ENCODE measurements around the gene CUX1.
"Not testable (repeated sequence)": the region's sequence is repeated elsewhere in the genome, so short reads cannot be mapped to it uniquely, and the experiment has no call there.

The CUX1 gene

DNA sequence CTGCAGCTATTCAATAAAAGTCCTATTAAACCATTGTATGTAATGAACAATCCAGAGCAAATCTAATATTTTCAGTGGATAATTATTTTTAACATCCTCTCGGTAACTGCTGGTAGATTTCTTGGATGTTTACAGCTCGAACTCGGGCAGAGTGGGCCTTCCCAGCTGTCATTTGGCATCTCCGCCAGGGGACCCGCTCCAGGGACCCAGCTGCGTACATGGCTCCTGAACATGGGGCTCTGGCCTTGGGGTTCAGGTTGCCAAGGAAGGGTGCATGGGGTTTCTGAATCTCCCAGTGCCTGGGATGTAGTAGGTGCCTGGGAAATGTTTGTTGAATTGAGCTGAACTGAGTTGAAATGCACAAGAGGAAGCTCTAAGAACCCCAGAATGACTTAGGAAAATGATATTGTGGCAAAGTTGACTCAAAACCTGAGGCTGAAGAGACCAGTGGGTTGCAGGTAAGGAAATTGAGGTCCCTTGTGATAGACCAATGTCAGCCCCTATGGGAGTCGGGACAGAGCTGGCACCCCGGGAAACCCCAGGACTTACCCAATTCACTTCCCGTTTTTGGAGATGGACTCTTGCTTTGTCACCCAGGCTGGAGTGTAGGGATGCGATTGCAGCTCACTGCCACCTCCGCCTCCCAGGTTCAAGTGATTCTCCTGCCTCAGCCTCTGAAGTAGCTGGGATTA lies 228.4 kb downstream of the CUX1 start:
- H3K4me3 ChIP-seq (ENCODE audit: low read depth, low read length), result no peak overlapping the region
- TF ChIP-seq, protein P1, sequence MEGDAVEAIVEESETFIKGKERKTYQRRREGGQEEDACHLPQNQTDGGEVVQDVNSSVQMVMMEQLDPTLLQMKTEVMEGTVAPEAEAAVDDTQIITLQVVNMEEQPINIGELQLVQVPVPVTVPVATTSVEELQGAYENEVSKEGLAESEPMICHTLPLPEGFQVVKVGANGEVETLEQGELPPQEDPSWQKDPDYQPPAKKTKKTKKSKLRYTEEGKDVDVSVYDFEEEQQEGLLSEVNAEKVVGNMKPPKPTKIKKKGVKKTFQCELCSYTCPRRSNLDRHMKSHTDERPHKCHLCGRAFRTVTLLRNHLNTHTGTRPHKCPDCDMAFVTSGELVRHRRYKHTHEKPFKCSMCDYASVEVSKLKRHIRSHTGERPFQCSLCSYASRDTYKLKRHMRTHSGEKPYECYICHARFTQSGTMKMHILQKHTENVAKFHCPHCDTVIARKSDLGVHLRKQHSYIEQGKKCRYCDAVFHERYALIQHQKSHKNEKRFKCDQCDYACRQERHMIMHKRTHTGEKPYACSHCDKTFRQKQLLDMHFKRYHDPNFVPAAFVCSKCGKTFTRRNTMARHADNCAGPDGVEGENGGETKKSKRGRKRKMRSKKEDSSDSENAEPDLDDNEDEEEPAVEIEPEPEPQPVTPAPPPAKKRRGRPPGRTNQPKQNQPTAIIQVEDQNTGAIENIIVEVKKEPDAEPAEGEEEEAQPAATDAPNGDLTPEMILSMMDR (IDR thresholded peaks at IDR 0.05; ENCODE audit: borderline replicate concordance, insufficient read depth, low read depth, low read length), result no peak

- TF ChIP-seq, protein P1 (IDR thresholded peaks at IDR 0.05; ENCODE audit: borderline replicate concordance, insufficient read depth, low read depth, low read length), result no peak
- no peak overlapping the region for H3K4me3 ChIP-seq (ENCODE audit: low read depth, low read length)
These were observed 229.1 kb downstream of the CUX1 start for GRCh38 chr7:102046373-102047117.

DNA sequence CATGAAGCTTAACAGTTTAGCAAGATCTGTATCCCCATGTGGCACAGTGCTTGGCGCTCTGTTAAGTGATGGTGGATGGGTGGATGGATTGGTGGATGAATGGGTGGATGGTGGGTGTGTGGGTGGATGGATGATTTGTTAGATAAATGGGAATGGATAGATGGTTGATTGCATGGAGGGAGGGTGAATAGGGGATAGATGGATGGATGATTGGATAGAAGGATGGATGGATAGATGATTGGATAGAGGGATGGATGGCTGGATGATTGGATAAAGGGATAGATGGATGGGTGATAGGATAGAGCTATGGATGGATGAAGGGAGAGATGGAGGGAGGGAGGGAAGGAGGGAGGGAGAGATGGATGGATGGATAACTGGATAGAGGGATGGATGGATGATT lies 229.7 kb downstream of the CUX1 start:
- no peak overlapping the region for H3K4me3 ChIP-seq (ENCODE audit: low read depth, low read length)
- TF ChIP-seq, protein P1 (IDR thresholded peaks at IDR 0.05; ENCODE audit: borderline replicate concordance, insufficient read depth, low read depth, low read length), result no peak

DNA sequence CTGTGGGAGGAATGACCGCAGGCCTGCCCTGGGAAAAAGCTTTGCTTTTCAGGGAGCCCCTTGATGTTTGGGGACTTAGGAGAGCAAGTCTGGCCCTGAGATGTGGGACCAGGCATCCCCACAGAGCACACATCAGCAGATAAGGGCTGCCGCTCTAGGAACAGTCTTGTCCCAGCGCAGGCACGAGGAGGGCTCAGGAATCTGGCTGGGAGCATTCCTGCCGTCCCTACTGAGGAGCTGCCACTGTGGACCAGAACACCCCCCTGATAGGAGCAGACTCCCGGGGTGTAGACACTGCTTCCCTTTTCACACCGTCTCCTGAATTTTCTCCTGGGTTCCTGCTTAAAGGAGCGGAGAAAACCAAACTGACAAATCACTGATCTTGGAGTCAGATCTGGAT lies 232.3 kb downstream of the CUX1 start:
- TF ChIP-seq, protein P1 (IDR thresholded peaks at IDR 0.05; ENCODE audit: borderline replicate concordance, insufficient read depth, low read depth, low read length), result no peak
- H3K4me3 ChIP-seq (ENCODE audit: low read depth, low read length), result no peak overlapping the region

GRCh38 chr7:102050864-102051460 lies 233.5 kb downstream of the CUX1 start:
- TF ChIP-seq, protein P1 (IDR thresholded peaks at IDR 0.05; ENCODE audit: borderline replicate concordance, insufficient read depth, low read depth, low read length), result no peak
- H3K4me3 ChIP-seq (ENCODE audit: low read depth, low read length), result no peak overlapping the region

- not testable (repeated sequence) for H3K4me3 ChIP-seq (ENCODE audit: low read depth, low read length)
These were observed 234.3 kb downstream of the CUX1 start for GRCh38 chr7:102051736-102052135.

- H3K4me3 ChIP-seq (ENCODE audit: low read depth, low read length), result no peak overlapping the region
- TF ChIP-seq, protein P1 (IDR thresholded peaks at IDR 0.05; ENCODE audit: borderline replicate concordance, insufficient read depth, low read depth, low read length), result no peak
These were observed 236.7 kb downstream of the CUX1 start for GRCh38 chr7:102054158-102054557.
